Left cardiac atrium (tissue), 4 donors: Measurements from ENCODE around the gene SRCAP. TPM values are rescaled to one million over a fixed set of nuclear protein-coding genes. Genes with fewer than 3 reads are reported as not detected.

Source experiments
- ATAC-seq, 2 donors: fragments of 200-7000 bp; cut with Tn5 transposase; one replicate each; pipeline ENCODE4 v1.9.1; 2020; ENCODE audit warnings: mild to moderate bottlenecking in 2 of 2, moderate library complexity in 2 of 2
- DNase-seq: peaks from one replicate; pipeline ENCODE4 v3.0.0-alpha.2; 2020
- intact Hi-C, 2 donors: fragments of 100-400 bp; cut with DNase I; formaldehyde crosslinking; loops; one replicate each; pipeline versions ENCODE4 v1.14.1 to v1.15.1; 2022 to 2023
- total RNA-seq, 2 donors: library from RNA; stranded (reverse); fragmentation: NEBNext Ultra II Directional; extraction: Animal tissue kit (Norgen Biotek cat#: 25700); gene quantifications; one replicate each; pipeline ENCODE4 v1.2.1, GENCODE V29; 2021
- donor health status: DM: no; HTN: yes; CAD: no.
- donor health status: DM: no; HTN: yes; CAD: no; lungs with severe emphysema.
- donor health status: DM: yes; HTN: yes; CAD: no.
- donor health status: Dilated cardiomyopathy.

SRCAP gene
- total RNA-seq, 2 donors from 2014 or later = 42.3 to 45.9 TPM

GRCh38 chr16:30782486-30783279, 83.7 kb downstream of the SRCAP start:
- ATAC-seq (no peak), DNase-seq (no peak)
- intact Hi-C loops = no loop called here

- DNase-seq = no peak
- no peak for ATAC-seq
- intact Hi-C loops = no loop called here
These were observed 84.5 kb downstream of the SRCAP start for GRCh38 chr16:30783280-30784109.

- no peak for ATAC-seq
- intact Hi-C loops = no loop called here
- DNase-seq = no peak
These were observed 85.2 kb downstream of the SRCAP start for GRCh38 chr16:30784215-30784614.

- intact Hi-C loops = no loop called here
- ATAC-seq (peak in 1 of 2 donors; percentile 1), DNase-seq (no peak)
These were observed 86.4 kb downstream of the SRCAP start for GRCh38 chr16:30785126-30786106.

- ATAC-seq (peak; percentile 70 to 78), DNase-seq (no peak)
- intact Hi-C loops = no loop called here
These were observed 87.4 kb downstream of the SRCAP start for GRCh38 chr16:30786115-30786935.

- intact Hi-C loops = loop anchor here in 1 of 2 donors (1.0 kb wide), 1 partner anchor 18 kb away; no protein-coding TSS in a partner anchor
- ATAC-seq (peak; percentile 85 to 92), DNase-seq (peak; percentile 81)
These were observed 88.1 kb downstream of the SRCAP start, which contains the start of gene ZNF629 for GRCh38 chr16:30786936-30787612. ZNF629 (minus strand) TSS chr16:30787205; CDS start chr16:30784482, 2,723 bp downstream.

GRCh38 chr16:30787613-30788378, 88.8 kb downstream of the SRCAP start:
- no peak for DNase-seq
- intact Hi-C loops = loop anchor here in 1 of 2 donors (1.0 kb wide), 1 partner anchor 18 kb away; no protein-coding TSS in a partner anchor
- no peak for ATAC-seq

Other genes starting within 250 kb of the SRCAP start
- gene ITGAL, start 226.4 kb upstream of the SRCAP start, total RNA-seq = 1 to 10 TPM; 3.3 to 3.9 TPM
- 10 to 100 TPM; 46.4 to 55.5 TPM for gene ZNF768, start 172.6 kb upstream of the SRCAP start, total RNA-seq
- 1 to 10 TPM; 8.0 to 8.2 TPM for gene ZNF747, start 164.3 kb upstream of the SRCAP start, total RNA-seq
- gene ZNF764, start 140.8 kb upstream of the SRCAP start, total RNA-seq = 1 to 10 TPM; 5.7 to 8.7 TPM
- gene ZNF688, start 127.5 kb upstream of the SRCAP start, total RNA-seq = 10 to 100 TPM in 1 of 2 donors, 1 to 10 TPM in 1; 7.9 to 12.5 TPM
- gene ZNF785, start 113.5 kb upstream of the SRCAP start, total RNA-seq = 1 to 10 TPM; 8.2 to 9.8 TPM
- gene ZNF689, start 88.8 kb upstream of the SRCAP start, total RNA-seq = 1 to 10 TPM; 5.2 to 6.6 TPM
- gene PRR14, start 48.2 kb upstream of the SRCAP start, total RNA-seq = 10 to 100 TPM; 23.7 to 24.0 TPM
- gene FBRS, start 40.7 kb upstream of the SRCAP start, total RNA-seq = 10 to 100 TPM; 29.5 to 37.2 TPM
- gene PHKG2, start 49.3 kb downstream of the SRCAP start, total RNA-seq = 10 to 100 TPM; 17.8 to 18.6 TPM
- gene CFAP119, start 62.9 kb downstream of the SRCAP start, total RNA-seq = 1 to 10 TPM in 1 of 2 donors, under 1 TPM in 1; 0.52 to 1.1 TPM
- 10 to 100 TPM; 41.2 to 72.1 TPM for gene RNF40, start 63.2 kb downstream of the SRCAP start, total RNA-seq
- gene ZNF629, start 88.0 kb downstream of the SRCAP start, total RNA-seq = 10 to 100 TPM; 16.6 to 28.3 TPM
- gene BCL7C, start 194.9 kb downstream of the SRCAP start, total RNA-seq = 10 to 100 TPM; 20.9 to 27.9 TPM
- gene CTF1, start 197.4 kb downstream of the SRCAP start, total RNA-seq = 1 to 10 TPM; 6.8 to 7.3 TPM
- 10 to 100 TPM in 1 of 2 donors, 1 to 10 TPM in 1; 6.4 to 10.1 TPM for gene FBXL19, start 224.4 kb downstream of the SRCAP start, total RNA-seq
- gene ORAI3, start 249.9 kb downstream of the SRCAP start, total RNA-seq = 10 to 100 TPM in 1 of 2 donors, 1 to 10 TPM in 1; 8.8 to 14.2 TPM